Fibroblast of lung (primary cell): ENCODE data around the gene TANGO6. TPM values are rescaled to one million over a fixed set of nuclear protein-coding genes. Genes with fewer than 3 reads are reported as not detected.

Experiments
- DNase-seq, 2 donors: peaks; one replicate each; pipeline versions ENCODE4 v3.0.0 to v3.0.0-alpha.2; 2010; ENCODE audit warnings: low read depth in 2 of 2
- H2AFZ ChIP-seq: 2 replicates; pipeline ENCODE4 v1.5.1; 2012; ENCODE audit warnings: low read length, control low read depth, inconsistent platforms
- H3K27ac ChIP-seq: 2 replicates; pipeline ENCODE4 v1.5.1; 2011; ENCODE audit warnings: low read length, control low read depth; ENCODE audit not compliant: insufficient read depth
- H3K27me3 ChIP-seq: 2 replicates; pipeline ENCODE4 v1.5.1; 2011; ENCODE audit warnings: mild to moderate bottlenecking, low read length; ENCODE audit not compliant: control insufficient read depth, insufficient read depth
- H3K36me3 ChIP-seq: 2 replicates; pipeline ENCODE4 v1.5.1; 2011; ENCODE audit warnings: low read length; ENCODE audit not compliant: control insufficient read depth, insufficient read depth
- H3K4me1 ChIP-seq: 2 replicates; pipeline ENCODE4 v1.5.1; 2011; ENCODE audit warnings: low read length; ENCODE audit not compliant: control insufficient read depth, insufficient read depth; ENCODE audit errors: extremely low read depth
- H3K4me2 ChIP-seq: 2 replicates; pipeline ENCODE4 v1.5.1; 2011; ENCODE audit warnings: low read length, control low read depth; ENCODE audit not compliant: insufficient read depth; ENCODE audit errors: extremely low read depth
- H3K4me3 ChIP-seq, 4 experiments: fragments of 200-600 bp in 1 of 4; sonication (generic) in 1 of 4; replicated peaks in 1 of 4; 2 replicates each; pipeline ENCODE4 v1.5.1; 2011 to 2016; ENCODE audit warnings: low read length in 4 of 4, low read depth in 3 of 4, mild to moderate bottlenecking in 3 of 4, control low read depth in 2 of 4, inconsistent platforms in 1 of 4, mixed read lengths in 1 of 4; ENCODE audit not compliant: insufficient read depth in 1 of 4; ENCODE audit errors: control extremely low read depth in 1 of 4
- H3K79me2 ChIP-seq: 2 replicates; pipeline ENCODE4 v1.5.1; 2012; ENCODE audit warnings: mild to moderate bottlenecking, low read length, inconsistent platforms; ENCODE audit not compliant: control insufficient read depth, insufficient read depth
- H3K9ac ChIP-seq: 2 replicates; pipeline ENCODE4 v1.5.1; 2011; ENCODE audit warnings: mild to moderate bottlenecking, low read length, control low read depth; ENCODE audit not compliant: insufficient read depth
- H3K9me3 ChIP-seq: 2 replicates; pipeline ENCODE4 v1.5.1; 2012; ENCODE audit warnings: low read depth, low read length; ENCODE audit not compliant: control insufficient read depth, insufficient read depth
- H4K20me1 ChIP-seq: 2 replicates; pipeline ENCODE4 v1.5.1; 2011; ENCODE audit warnings: low read length; ENCODE audit not compliant: control insufficient read depth, insufficient read depth; ENCODE audit errors: extremely low read depth
- CTCF ChIP-seq, 2 donors: IDR thresholded peaks in 1 of 2; conservative IDR thresholded peaks in 1 of 2; 1 replicate in 1 of 2; 2 replicates in 1 of 2; pipeline ENCODE4 v1.5.1; 2011 to 2012; ENCODE audit warnings: low read length in 2 of 2, control low read depth in 1 of 2, inconsistent platforms in 1 of 2, low read depth in 1 of 2, mild to moderate bottlenecking in 1 of 2
- EZH2 ChIP-seq: IDR thresholded peaks from 2 replicates; pipeline ENCODE4 v1.5.1; 2012; ENCODE audit warnings: low read length, control low read depth, mild to moderate bottlenecking; ENCODE audit errors: missing control alignments
- polyA plus RNA-seq, 2 donors: library from polyadenylated mRNA; depleted of rRNA in 1 of 2; stranded (reverse) in 1 of 2; unstranded in 1 of 2; fragments of >200 nt; gene quantifications; 2 replicates each; pipeline ENCODE4 v1.2.1, GENCODE V29; 2011 to 2012; ENCODE audit warnings: missing spikeins in 1 of 2
- total RNA-seq: library from RNA; depleted of rRNA; stranded (reverse); fragments of >200 nt; gene quantifications from 2 replicates; pipeline ENCODE4 v1.2.1, GENCODE V29; 2014

The TANGO6 gene
- total and polyA plus RNA-seq, 2 donors (not counting 1 experiment from before 2014, with no cell fraction given): 6.5 to 29.9 TPM

- no peak overlapping the region for H3K4me2 ChIP-seq
- TF ChIP-seq CTCF (conservative IDR thresholded peaks at IDR 0.05 in 1 of 2, IDR thresholded peaks at IDR 0.05 in 1 of 2; ENCODE audit: low read depth in 1 of 2, low read length in 2 of 2): no peak
- TF ChIP-seq EZH2: no peak
- H3K27ac ChIP-seq: no peak overlapping the region
- H3K79me2 ChIP-seq: no peaks in the 10 kb centered on the region
- no peaks in the 10 kb centered on the region for H4K20me1 ChIP-seq
- no peak overlapping the region for H2AFZ ChIP-seq
- no peaks in the 10 kb centered on the region for H3K4me1 ChIP-seq
- no peaks in the 10 kb centered on the region for H3K36me3 ChIP-seq
- no peak overlapping the region for H3K4me3 ChIP-seq
- no peak overlapping the region for H3K9ac ChIP-seq
- no peaks in the 10 kb centered on the region for H3K9me3 ChIP-seq
- DNase-seq: peak in 1 of 2 donors; percentile 98
- H3K27me3 ChIP-seq: no peaks in the 10 kb centered on the region
These were observed 41.1 kb upstream of the TANGO6 start for GRCh38 chr16:68802190-68802589.

DNA sequence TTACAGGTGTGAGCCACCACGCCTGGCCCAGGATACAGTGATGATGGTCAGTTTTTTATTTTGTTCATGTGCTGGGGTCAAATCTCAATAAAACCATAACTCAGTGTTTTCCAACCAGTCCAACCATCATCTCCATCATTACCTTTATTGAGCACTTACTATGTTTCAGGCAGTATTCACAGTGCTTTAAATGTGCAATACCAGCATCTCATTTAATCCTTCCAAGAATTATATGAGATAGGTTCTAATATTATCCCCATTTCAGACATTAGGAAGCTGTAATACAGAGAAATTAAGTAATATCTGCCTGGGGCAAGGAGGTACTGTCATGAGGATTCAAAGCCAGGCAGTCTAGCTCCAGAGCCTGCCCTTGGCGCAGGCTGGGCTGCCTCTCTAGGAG, 36.9 kb upstream of the TANGO6 start:
- no peak for TF ChIP-seq EZH2
- no peak for TF ChIP-seq CTCF (conservative IDR thresholded peaks at IDR 0.05 in 1 of 2, IDR thresholded peaks at IDR 0.05 in 1 of 2; ENCODE audit: low read depth in 1 of 2, low read length in 2 of 2)
- H3K27me3 ChIP-seq: no peaks in the 10 kb centered on the region
- no peak overlapping the region for H3K27ac ChIP-seq
- H3K9me3 ChIP-seq: no peaks in the 10 kb centered on the region
- no peaks in the 10 kb centered on the region for H3K36me3 ChIP-seq
- no peaks in the 10 kb centered on the region for H4K20me1 ChIP-seq
- H3K9ac ChIP-seq: no peak overlapping the region
- no peaks in the 10 kb centered on the region for H3K79me2 ChIP-seq
- no peak overlapping the region for H3K4me3 ChIP-seq
- DNase-seq: no peak
- H3K4me1 ChIP-seq: no peaks in the 10 kb centered on the region
- H2AFZ ChIP-seq: no peak overlapping the region
- H3K4me2 ChIP-seq: no peak overlapping the region

DNA sequence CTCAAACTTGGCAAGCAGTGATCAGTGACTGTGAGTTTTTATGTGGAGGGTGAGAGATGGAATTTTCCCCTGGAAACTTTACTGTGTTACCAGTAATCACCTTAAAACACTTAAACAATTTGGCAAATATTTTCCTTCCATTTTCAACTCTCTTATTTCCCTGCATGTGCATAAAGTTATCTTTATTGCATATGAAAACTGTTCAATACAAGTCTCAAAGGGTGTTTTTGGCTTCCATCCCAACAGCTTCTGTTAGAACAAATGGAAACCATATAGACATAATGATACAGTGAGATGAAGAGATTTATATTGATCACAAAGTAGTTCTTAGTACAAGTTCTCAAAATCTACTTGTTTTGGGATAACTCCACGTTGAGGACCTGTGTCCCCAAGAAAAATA, 36.4 kb upstream of the TANGO6 start:
- no peaks in the 10 kb centered on the region for H3K36me3 ChIP-seq
- no peaks in the 10 kb centered on the region for H3K4me1 ChIP-seq
- H3K4me3 ChIP-seq: no peak overlapping the region
- H3K9ac ChIP-seq: no peak overlapping the region
- H2AFZ ChIP-seq: no peak overlapping the region
- no peaks in the 10 kb centered on the region for H3K27me3 ChIP-seq
- H3K9me3 ChIP-seq: no peaks in the 10 kb centered on the region
- TF ChIP-seq CTCF (conservative IDR thresholded peaks at IDR 0.05 in 1 of 2, IDR thresholded peaks at IDR 0.05 in 1 of 2; ENCODE audit: low read depth in 1 of 2, low read length in 2 of 2): no peak
- TF ChIP-seq EZH2: no peak
- DNase-seq: no peak
- H3K79me2 ChIP-seq: no peaks in the 10 kb centered on the region
- H4K20me1 ChIP-seq: no peaks in the 10 kb centered on the region
- H3K27ac ChIP-seq: no peak overlapping the region
- H3K4me2 ChIP-seq: no peak overlapping the region
